OCI-LY3 (cell line): ENCODE results near the gene PTPRN2.

Source experiments
- H2AFZ ChIP-seq: fragments of 200-600, 300-600 bp; shearing (Covaris generic); 2 replicates; pipeline ENCODE4 v1.6.0; 2014; ENCODE audit warnings: antibody characterized with exemption, low read depth, low read length
- H3K27ac ChIP-seq: fragments of 200-600, 300-600 bp; sonication (generic); 2 replicates; pipeline ENCODE4 v1.5.1; 2014; ENCODE audit warnings: mild to moderate bottlenecking, low read length, moderate library complexity, mixed read lengths
- H3K27me3 ChIP-seq: fragments of 200-600, 300-600 bp; sonication (generic); 2 replicates; pipeline ENCODE4 v1.6.1; 2014; ENCODE audit warnings: low read depth, low read length, mixed read lengths
- H3K36me3 ChIP-seq: fragments of 200-600, 300-600 bp; sonication (generic); replicated peaks from 2 replicates; pipeline ENCODE3; 2014; ENCODE audit warnings: low read depth, low read length, mixed read lengths
- H3K4me1 ChIP-seq: fragments of 300-600, 200-600 bp; sonication (generic); 2 replicates; pipeline ENCODE4 v1.6.1; 2014; ENCODE audit warnings: low read length, mixed read lengths
- H3K4me2 ChIP-seq: fragments of 200-600, 300-600 bp; sonication (generic); 2 replicates; pipeline ENCODE4 v1.6.1; 2014; ENCODE audit warnings: low read length, mixed read lengths
- H3K4me3 ChIP-seq: fragments of 300-600, 200-600 bp; sonication (generic); 2 replicates; pipeline ENCODE4 v1.5.1; 2014; ENCODE audit warnings: antibody characterized with exemption, mild to moderate bottlenecking, low read length, moderate library complexity
- H3K79me2 ChIP-seq: fragments of 300-600, 200-600 bp; shearing (Covaris generic); 2 replicates; pipeline ENCODE4 v1.6.1; 2014; ENCODE audit warnings: mild to moderate bottlenecking, low read length, mixed read lengths
- H3K9ac ChIP-seq: fragments of 300-600, 200-600 bp; shearing (Covaris generic); 2 replicates; pipeline ENCODE4 v1.6.0; 2014; ENCODE audit warnings: mild to moderate bottlenecking, low read length, moderate library complexity
- H3K9me3 ChIP-seq: fragments of 200-600, 300-600 bp; shearing (Covaris generic); 2 replicates; pipeline ENCODE4 v1.6.1; 2014; ENCODE audit warnings: low read length, mixed read lengths; ENCODE audit not compliant: insufficient read depth
- H4K20me1 ChIP-seq: fragments of 200-600, 300-600 bp; sonication (generic); 2 replicates; pipeline ENCODE4 v1.6.1; 2016; ENCODE audit warnings: low read length, mixed read lengths; ENCODE audit not compliant: insufficient read depth
- CTCF ChIP-seq: fragments of 200-600, 300-600 bp; sonication (generic); IDR thresholded peaks from 2 replicates; pipeline ENCODE4 v1.5.1; 2014; ENCODE audit warnings: antibody characterized with exemption, low read length, low read depth
- EZH2phosphoT487 ChIP-seq: fragments of 200-600 bp; shearing (Covaris generic); IDR thresholded peaks from 2 replicates; pipeline ENCODE4 v1.6.1; 2018; ENCODE audit warnings: antibody characterized with exemption, mixed run types, low read depth

The PTPRN2 gene

GRCh38 chr7:158374146-158374545 lies 213.5 kb downstream of the PTPRN2 start:
- H2AFZ ChIP-seq = no peak overlapping the region

GRCh38 chr7:158373476-158374133 lies 214.0 kb downstream of the PTPRN2 start:
- peaks cover 6% of the 10 kb centered on the region for H3K36me3 ChIP-seq
- no peaks in the 10 kb centered on the region for H4K20me1 ChIP-seq
- H3K79me2 ChIP-seq = no peaks in the 10 kb centered on the region
- no peak overlapping the region for H3K9ac ChIP-seq
- no peak overlapping the region for H3K4me2 ChIP-seq
- TF ChIP-seq CTCF (no peak), EZH2phosphoT487 (no peak)
- H3K4me1 ChIP-seq = peaks cover 34% of the 10 kb centered on the region
- H3K27me3 ChIP-seq = no peaks in the 10 kb centered on the region
- no peak overlapping the region for H2AFZ ChIP-seq
- no peak overlapping the region for H3K27ac ChIP-seq
- peaks cover 6% of the 10 kb centered on the region for H3K9me3 ChIP-seq
- no peak overlapping the region for H3K4me3 ChIP-seq

More at GRCh38 chr7:158374146-158374545, 213.5 kb downstream of the PTPRN2 start:
- Histone ChIP-seq H3K36me3 (peaks cover 6% of the 10 kb centered on the region), H3K27ac (no peak overlapping the region), H3K4me2 (no peak overlapping the region), H4K20me1 (no peaks in the 10 kb centered on the region), H3K9ac (no peak overlapping the region), H3K4me3 (no peak overlapping the region), H3K9me3 (peaks cover 5% of the 10 kb centered on the region; the same call in 1 of the 2 replicates), H3K79me2 (no peaks in the 10 kb centered on the region), H3K27me3 (no peaks in the 10 kb centered on the region), H3K4me1 (peaks cover 34% of the 10 kb centered on the region)
- TF ChIP-seq CTCF = no peak
- no peak for TF ChIP-seq EZH2phosphoT487

GRCh38 chr7:158372400-158373342 lies 215.0 kb downstream of the PTPRN2 start:
- no peak overlapping the region for H3K9ac ChIP-seq
- no peak overlapping the region for H3K4me2 ChIP-seq
- no peak overlapping the region for H3K27ac ChIP-seq
- H3K4me1 ChIP-seq = peaks cover 25% of the 10 kb centered on the region
- H2AFZ ChIP-seq = no peak overlapping the region
- H3K79me2 ChIP-seq = no peaks in the 10 kb centered on the region
- TF ChIP-seq CTCF = no peak
- no peak for TF ChIP-seq EZH2phosphoT487
- peaks cover 8% of the 10 kb centered on the region for H3K9me3 ChIP-seq
- H4K20me1 ChIP-seq = no peaks in the 10 kb centered on the region
- no peaks in the 10 kb centered on the region for H3K36me3 ChIP-seq
- no peaks in the 10 kb centered on the region for H3K27me3 ChIP-seq
- no peak overlapping the region for H3K4me3 ChIP-seq

GRCh38 chr7:158371856-158372255 lies 215.8 kb downstream of the PTPRN2 start:
- Histone ChIP-seq H4K20me1 (no peaks in the 10 kb centered on the region), H3K4me3 (no peak overlapping the region), H3K36me3 (no peaks in the 10 kb centered on the region), H3K4me1 (peaks cover 19% of the 10 kb centered on the region), H3K27me3 (no peaks in the 10 kb centered on the region), H3K27ac (no peak overlapping the region), H3K79me2 (no peaks in the 10 kb centered on the region), H2AFZ (no peak overlapping the region), H3K9me3 (peaks cover 8% of the 10 kb centered on the region), H3K4me2 (no peak overlapping the region), H3K9ac (no peak overlapping the region)
- TF ChIP-seq EZH2phosphoT487 (no peak), CTCF (no peak)
